ENCODE data around the gene RFC1.
"Not testable (repeated sequence)": the region's sequence is repeated elsewhere in the genome, so short reads cannot be mapped to it uniquely, and the experiment has no call there.

The RFC1 gene

GRCh38 chr4:39394706-39395105 is 28.5 kb upstream of the RFC1 start:
- Histone ChIP-seq H3K36me3 (no peaks in the 10 kb centered on the region), H3K9me3 (ENCODE audit: severe bottlenecking) (no peaks in the 10 kb centered on the region), H3K4me3 (ENCODE audit: low read depth, low read length) (no peak overlapping the region), H3K27ac (no peak overlapping the region), H3K27me3 (ENCODE audit: insufficient read depth, low read depth, severe bottlenecking) (no peaks in the 10 kb centered on the region)
- no peak for DNase-seq
- TF ChIP-seq CTCF (IDR thresholded peaks at IDR 0.05; ENCODE audit: low read depth, low read length) = no peak

- no peak for TF ChIP-seq CTCF (IDR thresholded peaks at IDR 0.05; ENCODE audit: low read depth, low read length)
- Histone ChIP-seq H3K4me3 (ENCODE audit: low read depth, low read length) (no peak overlapping the region), H3K27me3 (ENCODE audit: insufficient read depth, low read depth, severe bottlenecking) (no peaks in the 10 kb centered on the region)
Measured at GRCh38 chr4:39390603-39391002, 24.4 kb upstream of the RFC1 start.

GRCh38 chr4:39384563-39384962 is 18.4 kb upstream of the RFC1 start:
- H3K36me3 ChIP-seq = no peaks in the 10 kb centered on the region
- no peaks in the 10 kb centered on the region for H3K27me3 ChIP-seq (ENCODE audit: insufficient read depth, low read depth, severe bottlenecking)
- no peak overlapping the region for H3K4me3 ChIP-seq (ENCODE audit: low read depth, low read length)
- no peak for TF ChIP-seq CTCF (IDR thresholded peaks at IDR 0.05; ENCODE audit: low read depth, low read length)
- no peaks in the 10 kb centered on the region for H3K9me3 ChIP-seq (ENCODE audit: severe bottlenecking)
- DNase-seq = no peak
- H3K27ac ChIP-seq = no peak overlapping the region

More at GRCh38 chr4:39390603-39391002, 24.4 kb upstream of the RFC1 start:
- no peak overlapping the region for H3K27ac ChIP-seq
- no peak for DNase-seq
- no peaks in the 10 kb centered on the region for H3K9me3 ChIP-seq (ENCODE audit: severe bottlenecking)
- H3K36me3 ChIP-seq = no peaks in the 10 kb centered on the region

- DNase-seq = no peak
- Histone ChIP-seq H3K4me3 (ENCODE audit: low read depth, low read length) (no peak overlapping the region), H3K27ac (no peak overlapping the region), H3K9me3 (ENCODE audit: severe bottlenecking) (no peaks in the 10 kb centered on the region), H3K36me3 (no peaks in the 10 kb centered on the region), H3K27me3 (ENCODE audit: insufficient read depth, low read depth, severe bottlenecking) (no peaks in the 10 kb centered on the region)
- TF ChIP-seq CTCF (IDR thresholded peaks at IDR 0.05; ENCODE audit: low read depth, low read length) = no peak
Measured at GRCh38 chr4:39383690-39384089, 17.5 kb upstream of the RFC1 start.

- Histone ChIP-seq H3K27ac (no peak overlapping the region), H3K36me3 (no peaks in the 10 kb centered on the region), H3K9me3 (ENCODE audit: severe bottlenecking) (peaks cover 15% of the 10 kb centered on the region), H3K4me3 (ENCODE audit: low read depth, low read length) (no peak overlapping the region), H3K27me3 (ENCODE audit: insufficient read depth, low read depth, severe bottlenecking) (no peaks in the 10 kb centered on the region)
- no peak for TF ChIP-seq CTCF (IDR thresholded peaks at IDR 0.05; ENCODE audit: low read depth, low read length)
- no peak for DNase-seq
Measured at GRCh38 chr4:39375478-39375877, 9.3 kb upstream of the RFC1 start.

GRCh38 chr4:39371209-39371608 is 5.0 kb upstream of the RFC1 start:
- H3K4me3 ChIP-seq (ENCODE audit: low read depth, low read length); DNase-seq; H3K27ac ChIP-seq; H3K27me3 ChIP-seq (ENCODE audit: insufficient read depth, low read depth, severe bottlenecking); H3K36me3 ChIP-seq: not testable (repeated sequence)
- H3K9me3 ChIP-seq (ENCODE audit: severe bottlenecking) = peaks cover 21% of the 10 kb centered on the region
